ENCODE results near the gene INA. TPM values are rescaled to one million over a fixed set of nuclear protein-coding genes. Genes with fewer than 3 reads are reported as not detected.
"Not testable (repeated sequence)": the region's sequence is repeated elsewhere in the genome, so short reads cannot be mapped to it uniquely, and the experiment has no call there.

Gene INA
- total RNA-seq, 2 donors from 2014 or later, result not detected

GRCh38 chr10:103246324-103246723, 30.6 kb upstream of the INA start:
- ATAC-seq (ENCODE audit: insufficient number of reproducible peaks, low FRiP score, low read depth) (no peak), DNase-seq (ENCODE audit: low spot score) (no peak)
- no peak overlapping the region for H3K4me3 ChIP-seq
- no peak overlapping the region for H3K27ac ChIP-seq
- H3K27me3 ChIP-seq (replicated peaks; ENCODE audit: insufficient read depth), result no peaks in the 10 kb centered on the region
- no peaks in the 10 kb centered on the region for H3K36me3 ChIP-seq
- no peak for TF ChIP-seq CTCF (IDR thresholded peaks at IDR 0.05)
- peaks cover 3 to 9% of the 10 kb centered on the region in 2 donors for H3K4me1 ChIP-seq (ENCODE audit: control insufficient read depth in 1 of 2, low read depth in 2 of 2)
- H3K9me3 ChIP-seq, result no peaks in the 10 kb centered on the region

DNA sequence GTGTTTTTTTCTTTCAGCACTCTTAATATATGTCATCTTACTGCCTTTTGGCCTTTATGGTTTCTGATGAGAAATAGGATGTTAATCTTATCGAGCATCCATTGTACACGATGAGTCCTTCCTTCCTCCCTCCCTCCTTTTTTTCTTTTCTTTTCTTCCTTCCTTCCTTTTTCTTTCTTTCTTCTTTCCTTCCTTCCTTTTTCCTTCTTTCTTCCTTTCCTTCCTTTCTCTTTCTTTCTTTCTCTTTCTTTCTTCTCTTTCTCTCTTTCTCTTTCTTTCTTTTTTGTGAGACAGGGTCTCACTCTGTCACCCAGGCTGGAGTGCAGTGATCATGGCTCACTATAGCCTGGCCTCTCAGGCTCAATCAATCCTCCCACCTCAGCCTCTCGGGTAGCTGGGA, 22.8 kb upstream of the INA start:
- Histone ChIP-seq H3K27ac (no peak overlapping the region), H3K27me3 (replicated peaks; ENCODE audit: insufficient read depth) (no peaks in the 10 kb centered on the region), H3K4me1 (ENCODE audit: control insufficient read depth in 1 of 2, low read depth in 2 of 2) (no peaks in the 10 kb centered on the region), H3K36me3 (no peaks in the 10 kb centered on the region), H3K9me3 (no peaks in the 10 kb centered on the region), H3K4me3 (no peak overlapping the region)
- ATAC-seq (ENCODE audit: insufficient number of reproducible peaks, low FRiP score, low read depth) (no peak), DNase-seq (ENCODE audit: low spot score) (no peak)
- TF ChIP-seq CTCF (IDR thresholded peaks at IDR 0.05), result no peak

DNA sequence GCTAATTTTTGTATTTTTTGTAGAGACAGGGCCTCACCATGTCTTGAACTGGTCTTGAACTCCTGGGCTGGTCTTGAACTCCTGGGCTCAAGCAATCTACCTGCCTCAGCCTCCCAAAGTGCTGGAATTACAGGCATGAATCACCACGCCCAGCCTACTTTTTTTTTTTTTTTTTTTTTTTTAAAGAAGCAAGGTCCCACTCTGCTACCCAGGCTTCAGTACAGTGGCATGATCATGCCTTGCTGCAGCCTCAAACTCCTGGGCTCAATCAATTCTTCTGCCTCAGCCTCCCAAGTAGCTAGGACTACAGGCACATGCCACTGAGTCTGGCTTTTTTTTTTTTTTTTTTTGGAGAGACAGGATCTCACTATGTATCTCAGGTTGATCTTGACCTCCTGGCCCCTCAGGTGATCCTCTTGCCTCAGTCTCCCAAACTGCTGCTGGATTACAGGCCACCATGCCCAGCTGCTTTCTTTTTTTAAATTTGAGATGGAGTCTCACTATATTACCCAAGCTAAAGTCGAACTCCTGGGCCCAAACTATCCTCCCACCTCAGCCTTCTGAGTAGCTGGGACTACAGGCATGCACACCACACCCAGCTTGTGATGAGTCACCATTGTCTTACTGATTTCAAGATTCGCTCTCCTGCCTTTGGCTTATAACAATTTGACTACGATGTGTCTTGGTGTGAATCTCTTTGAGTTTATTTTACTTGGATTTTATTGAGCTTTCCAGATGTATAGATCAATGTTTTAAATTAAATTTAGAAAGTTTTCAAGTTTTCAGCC, 22.2 kb upstream of the INA start:
- Histone ChIP-seq H3K27ac (no peak overlapping the region), H3K9me3 (no peaks in the 10 kb centered on the region), H3K36me3 (no peaks in the 10 kb centered on the region), H3K27me3 (replicated peaks; ENCODE audit: insufficient read depth) (no peaks in the 10 kb centered on the region), H3K4me3 (no peak overlapping the region), H3K4me1 (ENCODE audit: control insufficient read depth in 1 of 2, low read depth in 2 of 2) (no peaks in the 10 kb centered on the region)
- DNase-seq (ENCODE audit: low spot score) (no peak), ATAC-seq (ENCODE audit: insufficient number of reproducible peaks, low FRiP score, low read depth) (no peak)
- TF ChIP-seq CTCF (IDR thresholded peaks at IDR 0.05), result no peak

GRCh38 chr10:103256613-103257012, 20.3 kb upstream of the INA start:
- no peaks in the 10 kb centered on the region for H3K9me3 ChIP-seq

DNA sequence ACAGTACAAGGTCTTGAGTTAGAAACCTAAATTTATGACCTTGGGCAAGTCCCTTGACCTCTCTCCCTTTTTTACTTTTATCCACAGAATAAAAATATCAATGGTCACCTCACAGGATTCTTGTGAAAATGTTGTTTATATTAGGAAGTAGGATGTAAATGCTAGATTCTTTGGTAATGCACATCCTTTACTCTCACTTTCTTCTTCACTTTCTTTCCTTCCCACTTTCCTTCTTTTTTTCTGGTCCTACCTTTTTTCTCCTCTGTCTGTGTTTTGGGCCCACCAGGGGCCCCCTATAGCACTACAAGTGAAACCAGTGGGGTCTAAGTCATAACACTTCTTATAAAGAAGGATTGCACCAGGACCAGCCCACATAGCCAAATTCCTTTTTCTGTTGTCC, 19.1 kb upstream of the INA start:
- no peaks in the 10 kb centered on the region for H3K27me3 ChIP-seq (replicated peaks; ENCODE audit: insufficient read depth)
- no peaks in the 10 kb centered on the region for H3K36me3 ChIP-seq
- no peak overlapping the region for H3K27ac ChIP-seq
- no peak overlapping the region for H3K4me3 ChIP-seq
- H3K4me1 ChIP-seq (ENCODE audit: control insufficient read depth in 1 of 2, low read depth in 2 of 2), result no peaks in the 10 kb centered on the region
- DNase-seq (ENCODE audit: low spot score), result no peak
- TF ChIP-seq CTCF (IDR thresholded peaks at IDR 0.05), result no peak
- H3K9me3 ChIP-seq, result no peaks in the 10 kb centered on the region
- ATAC-seq (ENCODE audit: insufficient number of reproducible peaks, low FRiP score, low read depth), result no peak

More at GRCh38 chr10:103256613-103257012, 20.3 kb upstream of the INA start:
- ATAC-seq (ENCODE audit: insufficient number of reproducible peaks, low FRiP score, low read depth), result no peak
- TF ChIP-seq CTCF (IDR thresholded peaks at IDR 0.05), result no peak
- H3K4me3 ChIP-seq, result no peak overlapping the region
- H3K4me1 ChIP-seq (ENCODE audit: control insufficient read depth in 1 of 2, low read depth in 2 of 2), result no peaks in the 10 kb centered on the region
- H3K27ac ChIP-seq, result no peak overlapping the region
- H3K36me3 ChIP-seq, result no peaks in the 10 kb centered on the region
- no peaks in the 10 kb centered on the region for H3K27me3 ChIP-seq (replicated peaks; ENCODE audit: insufficient read depth)
- DNase-seq (ENCODE audit: low spot score), result no peak

- H3K9me3 ChIP-seq; ATAC-seq (ENCODE audit: insufficient number of reproducible peaks, low FRiP score, low read depth); DNase-seq (ENCODE audit: low spot score); H3K4me3 ChIP-seq; H3K27me3 ChIP-seq (replicated peaks; ENCODE audit: insufficient read depth); H3K4me1 ChIP-seq (ENCODE audit: control insufficient read depth in 1 of 2, low read depth in 2 of 2); H3K27ac ChIP-seq; H3K36me3 ChIP-seq: not testable (repeated sequence)
These were observed 18.0 kb upstream of the INA start for GRCh38 chr10:103258928-103259327.
